ENCODE results near the gene ABCG5. TPM values are rescaled to one million over a fixed set of nuclear protein-coding genes. Genes with fewer than 3 reads are reported as not detected.

Gene ABCG5
- total and polyA plus RNA-seq, 2 experiments from 2014 or later, result not detected

- H3K36me3 ChIP-seq, result no peaks in the 10 kb centered on the region
- no peak for DNase-seq (ENCODE audit: low read depth in 1 of 2, low spot score in 1 of 2)
- H3K4me3 ChIP-seq, result no peak overlapping the region
- H3K27ac ChIP-seq, result no peak overlapping the region
- no peak for TF ChIP-seq CTCF (IDR thresholded peaks at IDR 0.05; ENCODE audit: low read depth, low read length)
- no peaks in the 10 kb centered on the region for H3K4me1 ChIP-seq (ENCODE audit: low read depth)
- H3K9me3 ChIP-seq (ENCODE audit: low read depth), result no peaks in the 10 kb centered on the region
- H3K27me3 ChIP-seq, result no peaks in the 10 kb centered on the region
Observed at GRCh38 chr2:43872151-43872550, 33.5 kb upstream of the ABCG5 start.

- no peak overlapping the region for H3K27ac ChIP-seq
- H3K4me1 ChIP-seq (ENCODE audit: low read depth), result no peaks in the 10 kb centered on the region
- H3K36me3 ChIP-seq, result no peaks in the 10 kb centered on the region
- H3K27me3 ChIP-seq, result no peaks in the 10 kb centered on the region
- TF ChIP-seq CTCF (IDR thresholded peaks at IDR 0.05; ENCODE audit: low read depth, low read length), result no peak
- H3K4me3 ChIP-seq, result no peak overlapping the region
- no peak for DNase-seq (ENCODE audit: low read depth in 1 of 2, low spot score in 1 of 2)
- no peaks in the 10 kb centered on the region for H3K9me3 ChIP-seq (ENCODE audit: low read depth)
Observed at GRCh38 chr2:43855292-43855691, 16.7 kb upstream of the ABCG5 start.

GRCh38 chr2:43854671-43855070 lies 16.0 kb upstream of the ABCG5 start:
- no peaks in the 10 kb centered on the region for H3K27me3 ChIP-seq
- no peaks in the 10 kb centered on the region for H3K4me1 ChIP-seq (ENCODE audit: low read depth)
- TF ChIP-seq CTCF (IDR thresholded peaks at IDR 0.05; ENCODE audit: low read depth, low read length), result no peak
- no peak overlapping the region for H3K4me3 ChIP-seq
- DNase-seq (ENCODE audit: low read depth in 1 of 2, low spot score in 1 of 2), result no peak
- H3K27ac ChIP-seq, result no peak overlapping the region
- H3K9me3 ChIP-seq (ENCODE audit: low read depth), result no peaks in the 10 kb centered on the region
- no peaks in the 10 kb centered on the region for H3K36me3 ChIP-seq

- DNase-seq (ENCODE audit: low read depth in 1 of 2, low spot score in 1 of 2), result no peak
Observed at GRCh38 chr2:43853141-43854081, 14.8 kb upstream of the ABCG5 start.

GRCh38 chr2:43852196-43852730 lies 13.6 kb upstream of the ABCG5 start:
- no peak for DNase-seq (ENCODE audit: low read depth in 1 of 2, low spot score in 1 of 2)
- TF ChIP-seq CTCF (IDR thresholded peaks at IDR 0.05; ENCODE audit: low read depth, low read length), result no peak
- no peak overlapping the region for H3K27ac ChIP-seq

More at GRCh38 chr2:43853141-43854081, 14.8 kb upstream of the ABCG5 start:
- no peak overlapping the region for H3K27ac ChIP-seq
- no peaks in the 10 kb centered on the region for H3K36me3 ChIP-seq
- no peaks in the 10 kb centered on the region for H3K9me3 ChIP-seq (ENCODE audit: low read depth)
- H3K27me3 ChIP-seq, result no peaks in the 10 kb centered on the region
- H3K4me1 ChIP-seq (ENCODE audit: low read depth), result no peaks in the 10 kb centered on the region
- TF ChIP-seq CTCF (IDR thresholded peaks at IDR 0.05; ENCODE audit: low read depth, low read length), result no peak
- no peak overlapping the region for H3K4me3 ChIP-seq

More at GRCh38 chr2:43852196-43852730, 13.6 kb upstream of the ABCG5 start:
- no peaks in the 10 kb centered on the region for H3K36me3 ChIP-seq
- H3K4me3 ChIP-seq, result no peak overlapping the region
- no peaks in the 10 kb centered on the region for H3K4me1 ChIP-seq (ENCODE audit: low read depth)
- no peaks in the 10 kb centered on the region for H3K27me3 ChIP-seq
- no peaks in the 10 kb centered on the region for H3K9me3 ChIP-seq (ENCODE audit: low read depth)
